ENCODE results near the gene PFKFB3.

The PFKFB3 gene

GRCh38 chr10:6213908-6214307 is 11.2 kb downstream of the PFKFB3 start:
- DNase-seq = no peak
- Histone ChIP-seq H3K4me2 (ENCODE audit: low read depth, low read length) (no peak overlapping the region), H3K9me2 (replicated peaks; ENCODE audit: insufficient read depth, low read length) (no peaks in the 10 kb centered on the region), H3K79me2 (ENCODE audit: low read length) (peaks cover 7% of the 10 kb centered on the region; the same call in 1 of the 2 replicates), H3K4me1 (ENCODE audit: low read length) (no peaks in the 10 kb centered on the region), H3K36me3 (replicated peaks; ENCODE audit: insufficient read depth, low read length) (no peaks in the 10 kb centered on the region), H3K27ac (ENCODE audit: low read length) (no peak overlapping the region), H3K9me3 (replicated peaks; ENCODE audit: insufficient read depth, low read length) (no peaks in the 10 kb centered on the region), H3F3A (ENCODE audit: insufficient read depth, low read length) (no peaks in the 10 kb centered on the region), H3K4me3 (ENCODE audit: low read length) (no peak overlapping the region), H2AFZ (ENCODE audit: low read length) (no peak overlapping the region), H3K9ac (ENCODE audit: low read length) (no peak overlapping the region), H4K20me1 (ENCODE audit: insufficient read depth, low read length) (no peaks in the 10 kb centered on the region), H3K27me3 (replicated peaks; ENCODE audit: insufficient read depth, low read length) (no peaks in the 10 kb centered on the region)
- TF ChIP-seq EZH2 (optimal IDR thresholded peaks at IDR 0.05; ENCODE audit: low read depth, low read length) (no peak), CTCF (IDR thresholded peaks at IDR 0.05; ENCODE audit: low read length) (no peak), EZH2phosphoT487 (IDR thresholded peaks at IDR 0.05; ENCODE audit: low read length) (no peak)

- H4K20me1 ChIP-seq (ENCODE audit: insufficient read depth, low read length) = no peaks in the 10 kb centered on the region
Observed at GRCh38 chr10:6214612-6215011, 11.9 kb downstream of the PFKFB3 start.

GRCh38 chr10:6215241-6215640 is 12.5 kb downstream of the PFKFB3 start:
- Histone ChIP-seq H3K4me3 (ENCODE audit: low read length) (no peak overlapping the region), H3K27me3 (replicated peaks; ENCODE audit: insufficient read depth, low read length) (no peaks in the 10 kb centered on the region), H3K9me3 (replicated peaks; ENCODE audit: insufficient read depth, low read length) (no peaks in the 10 kb centered on the region), H3K4me2 (ENCODE audit: low read depth, low read length) (no peak overlapping the region), H3K36me3 (replicated peaks; ENCODE audit: insufficient read depth, low read length) (no peaks in the 10 kb centered on the region), H4K20me1 (ENCODE audit: insufficient read depth, low read length) (no peaks in the 10 kb centered on the region), H3F3A (ENCODE audit: insufficient read depth, low read length) (no peaks in the 10 kb centered on the region), H3K9me2 (replicated peaks; ENCODE audit: insufficient read depth, low read length) (no peaks in the 10 kb centered on the region), H3K79me2 (ENCODE audit: low read length) (peaks cover 4% of the 10 kb centered on the region; the same call in 1 of the 2 replicates), H2AFZ (ENCODE audit: low read length) (no peak overlapping the region), H3K27ac (ENCODE audit: low read length) (no peak overlapping the region), H3K9ac (ENCODE audit: low read length) (no peak overlapping the region), H3K4me1 (ENCODE audit: low read length) (no peaks in the 10 kb centered on the region)
- TF ChIP-seq CTCF (IDR thresholded peaks at IDR 0.05; ENCODE audit: low read length) (no peak), EZH2 (optimal IDR thresholded peaks at IDR 0.05; ENCODE audit: low read depth, low read length) (no peak), EZH2phosphoT487 (IDR thresholded peaks at IDR 0.05; ENCODE audit: low read length) (no peak)
- DNase-seq = no peak

More at GRCh38 chr10:6214612-6215011, 11.9 kb downstream of the PFKFB3 start:
- Histone ChIP-seq H3K4me2 (ENCODE audit: low read depth, low read length) (no peak overlapping the region), H2AFZ (ENCODE audit: low read length) (no peak overlapping the region), H3K27ac (ENCODE audit: low read length) (no peak overlapping the region), H3F3A (ENCODE audit: insufficient read depth, low read length) (no peaks in the 10 kb centered on the region), H3K9me2 (replicated peaks; ENCODE audit: insufficient read depth, low read length) (no peaks in the 10 kb centered on the region), H3K9me3 (replicated peaks; ENCODE audit: insufficient read depth, low read length) (no peaks in the 10 kb centered on the region), H3K36me3 (replicated peaks; ENCODE audit: insufficient read depth, low read length) (no peaks in the 10 kb centered on the region), H3K27me3 (replicated peaks; ENCODE audit: insufficient read depth, low read length) (no peaks in the 10 kb centered on the region), H3K4me3 (ENCODE audit: low read length) (no peak overlapping the region), H3K9ac (ENCODE audit: low read length) (no peak overlapping the region), H3K4me1 (ENCODE audit: low read length) (no peaks in the 10 kb centered on the region), H3K79me2 (ENCODE audit: low read length) (peaks cover 4% of the 10 kb centered on the region; the same call in 1 of the 2 replicates)
- TF ChIP-seq EZH2phosphoT487 (IDR thresholded peaks at IDR 0.05; ENCODE audit: low read length) (no peak), EZH2 (optimal IDR thresholded peaks at IDR 0.05; ENCODE audit: low read depth, low read length) (no peak), CTCF (IDR thresholded peaks at IDR 0.05; ENCODE audit: low read length) (no peak)
- no peak for DNase-seq
